HFFc6 (cell line): ENCODE data around the gene GOLGB1. TPM values are rescaled to one million over a fixed set of nuclear protein-coding genes. Genes with fewer than 3 reads are reported as not detected.

Source experiments
- DNase-seq: peaks from one replicate; pipeline ENCODE4 v3.0.0-alpha.2; 2018
- H3K27ac Mint-ChIP-seq: 2 replicates; pipeline ENCODE4 v1.8.0; 2020; ENCODE audit warnings: mild to moderate bottlenecking, mixed read lengths
- H3K27me3 Mint-ChIP-seq: 2 replicates; pipeline ENCODE4 v1.8.0; 2021; ENCODE audit warnings: mild to moderate bottlenecking, moderate library complexity, mixed read lengths; ENCODE audit not compliant: insufficient read depth
- H3K36me3 Mint-ChIP-seq: 2 replicates; pipeline ENCODE4 v1.8.0; 2021; ENCODE audit warnings: low read depth, mixed read lengths
- H3K4me1 Mint-ChIP-seq: 2 replicates; pipeline ENCODE4 v1.8.0; 2020; ENCODE audit warnings: low read depth, mixed read lengths
- H3K4me3 Mint-ChIP-seq: 2 replicates; pipeline ENCODE4 v1.8.0; 2020; ENCODE audit warnings: mild to moderate bottlenecking, moderate library complexity, mixed read lengths
- H3K9me3 Mint-ChIP-seq: 2 replicates; pipeline ENCODE4 v1.8.0; 2020; ENCODE audit warnings: mild to moderate bottlenecking, mixed read lengths
- CTCF ChIP-seq: fragments of 200-600 bp; sonication (generic); IDR thresholded peaks from 2 replicates; pipeline ENCODE4 v1.5.0; 2021; ENCODE audit warnings: antibody characterized with exemption, mild to moderate bottlenecking
- total RNA-seq, 6 experiments: library from RNA; stranded (reverse); fragmentation: NEBNext Ultra II Directional; extraction: Animal tissue kit (Norgen Biotek cat#: 25700); gene quantifications; 2 replicates in 1 of 6; 3 replicates in 5 of 6; pipeline ENCODE4 v1.2.3, GENCODE V29; 2021

The GOLGB1 gene
- total RNA-seq, 6 experiments from 2014 or later, result 33.5 to 43.9 (median 37.4) TPM

DNA sequence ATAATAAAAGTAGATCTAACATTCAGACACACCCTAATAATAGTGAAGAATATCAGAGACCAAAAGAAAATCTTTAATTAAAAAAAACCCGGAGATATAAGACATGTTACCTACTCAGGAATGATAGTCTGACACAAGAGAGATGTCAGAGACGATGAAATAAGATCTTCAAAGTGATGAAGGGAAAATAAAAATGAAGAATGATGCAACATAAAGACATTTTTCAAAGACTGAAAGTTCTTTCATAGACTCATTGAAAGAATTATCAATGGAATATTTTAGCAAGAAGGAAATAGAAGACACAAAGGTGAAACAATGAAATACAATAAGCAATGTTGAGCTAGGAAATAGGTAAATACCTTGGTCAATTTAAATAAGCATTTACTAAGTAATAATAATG lies 108.4 kb downstream of the GOLGB1 start:
- no peaks in the 10 kb centered on the region for H3K36me3 Mint-ChIP-seq
- H3K27me3 Mint-ChIP-seq, result peaks cover 5% of the 10 kb centered on the region
- no peak overlapping the region for H3K4me3 Mint-ChIP-seq
- no peak for TF ChIP-seq CTCF
- H3K9me3 Mint-ChIP-seq, result no peaks in the 10 kb centered on the region
- no peak overlapping the region for H3K27ac Mint-ChIP-seq
- DNase-seq, result no peak
- H3K4me1 Mint-ChIP-seq, result no peaks in the 10 kb centered on the region

- Mint-ChIP-seq H3K4me3 (no peak overlapping the region), H3K27me3 (peaks cover 5% of the 10 kb centered on the region), H3K9me3 (no peaks in the 10 kb centered on the region), H3K27ac (no peak overlapping the region), H3K36me3 (no peaks in the 10 kb centered on the region), H3K4me1 (no peaks in the 10 kb centered on the region)
- TF ChIP-seq CTCF, result no peak
- no peak for DNase-seq
These were observed 111.6 kb downstream of the GOLGB1 start for GRCh38 chr3:121637922-121638321.

- Mint-ChIP-seq H3K27ac (no peak overlapping the region), H3K27me3 (peaks cover 17% of the 10 kb centered on the region), H3K4me1 (no peaks in the 10 kb centered on the region), H3K36me3 (no peaks in the 10 kb centered on the region), H3K4me3 (no peak overlapping the region), H3K9me3 (no peaks in the 10 kb centered on the region)
- no peak for TF ChIP-seq CTCF
- no peak for DNase-seq
These were observed 119.2 kb downstream of the GOLGB1 start for GRCh38 chr3:121630355-121630754.

- Mint-ChIP-seq H3K4me3 (no peak overlapping the region), H3K4me1 (no peaks in the 10 kb centered on the region), H3K27ac (no peak overlapping the region), H3K36me3 (no peaks in the 10 kb centered on the region), H3K9me3 (no peaks in the 10 kb centered on the region), H3K27me3 (peaks cover 21% of the 10 kb centered on the region)
- TF ChIP-seq CTCF, result no peak
- no peak for DNase-seq
These were observed 119.9 kb downstream of the GOLGB1 start for GRCh38 chr3:121629601-121630000.

DNA sequence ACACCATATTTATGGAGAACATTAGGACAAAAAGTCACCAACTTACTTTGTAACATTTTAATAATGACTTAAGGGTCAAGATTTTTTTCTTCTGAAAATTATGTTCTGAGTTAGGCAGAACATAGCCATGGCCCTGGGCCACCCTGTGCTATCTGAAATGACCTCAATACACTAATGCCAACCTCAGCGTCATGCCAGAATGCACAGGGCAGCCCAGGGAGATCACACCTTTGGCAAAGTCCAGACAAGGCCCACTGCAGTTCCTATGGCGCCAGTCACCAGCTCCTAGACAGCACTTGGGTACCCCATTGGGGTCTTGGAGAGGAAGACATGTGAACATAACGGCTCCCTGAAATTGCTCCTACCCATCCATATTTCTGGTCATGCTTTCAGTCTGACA lies 121.9 kb downstream of the GOLGB1 start:
- Mint-ChIP-seq H3K27ac (no peak overlapping the region), H3K36me3 (no peaks in the 10 kb centered on the region), H3K4me1 (no peaks in the 10 kb centered on the region), H3K4me3 (no peak overlapping the region), H3K9me3 (no peaks in the 10 kb centered on the region), H3K27me3 (peaks cover 27% of the 10 kb centered on the region)
- DNase-seq, result no peak
- TF ChIP-seq CTCF, result no peak

DNA sequence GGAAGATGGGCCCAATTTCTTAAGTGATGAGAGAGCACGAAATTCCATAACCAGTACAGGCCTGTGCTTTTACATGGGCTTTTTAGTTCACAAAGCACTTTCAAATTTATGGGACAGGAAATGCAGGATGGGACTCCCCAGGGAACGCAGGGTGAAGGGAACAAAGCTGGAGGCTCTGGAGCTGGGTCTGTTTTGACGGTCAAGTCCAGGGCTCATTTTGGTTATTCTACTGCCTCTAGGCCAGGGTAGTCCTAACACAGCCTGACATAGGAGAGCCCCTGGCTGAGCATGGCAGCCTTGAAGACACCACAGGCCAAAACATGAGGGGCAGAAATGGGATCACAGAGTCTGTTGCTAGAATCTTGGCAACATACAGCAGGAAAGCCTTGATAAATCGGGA lies 122.3 kb downstream of the GOLGB1 start:
- DNase-seq, result no peak
- H3K27me3 Mint-ChIP-seq, result peaks cover 31% of the 10 kb centered on the region
- no peak overlapping the region for H3K4me3 Mint-ChIP-seq
- no peaks in the 10 kb centered on the region for H3K36me3 Mint-ChIP-seq
- H3K27ac Mint-ChIP-seq, result no peak overlapping the region
- TF ChIP-seq CTCF, result no peak
- H3K4me1 Mint-ChIP-seq, result no peaks in the 10 kb centered on the region
- H3K9me3 Mint-ChIP-seq, result no peaks in the 10 kb centered on the region
